GM19395 (cell line): Measurements from ENCODE around the gene KCNH1.

Experiments used
- ATAC-seq: cut with Tn5 transposase; IDR thresholded peaks from one replicate; pipeline ENCODE4 v1.9.1; 2021; ENCODE audit warnings: mild to moderate bottlenecking, moderate library complexity; ENCODE audit not compliant: unreplicated experiment

The KCNH1 gene

GRCh38 chr1:210771131-210771530, 362.8 kb downstream of the KCNH1 start:
- ATAC-seq = no peak

GRCh38 chr1:210770396-210770984, 363.5 kb downstream of the KCNH1 start:
- no peak for ATAC-seq

- no peak for ATAC-seq
Measured at GRCh38 chr1:210769473-210769872, 364.5 kb downstream of the KCNH1 start.

GRCh38 chr1:210764536-210764935, 369.4 kb downstream of the KCNH1 start:
- ATAC-seq = no peak

GRCh38 chr1:210758761-210759160, 375.2 kb downstream of the KCNH1 start:
- no peak for ATAC-seq

GRCh38 chr1:210758261-210758660, 375.7 kb downstream of the KCNH1 start:
- ATAC-seq = no peak

- ATAC-seq = no peak
Measured at GRCh38 chr1:210757677-210758076, 376.3 kb downstream of the KCNH1 start.

GRCh38 chr1:210755991-210756659, 377.8 kb downstream of the KCNH1 start:
- no peak for ATAC-seq

- ATAC-seq = no peak
Measured at GRCh38 chr1:210754878-210755665, 378.9 kb downstream of the KCNH1 start.

- no peak for ATAC-seq
Measured at GRCh38 chr1:210751911-210752310, 382.0 kb downstream of the KCNH1 start.

GRCh38 chr1:210750468-210750867, 383.5 kb downstream of the KCNH1 start:
- no peak for ATAC-seq

GRCh38 chr1:210748796-210749195, 385.2 kb downstream of the KCNH1 start:
- ATAC-seq = no peak

- no peak for ATAC-seq
Measured at GRCh38 chr1:210747890-210748289, 386.1 kb downstream of the KCNH1 start.

- ATAC-seq = no peak
Measured at GRCh38 chr1:210747112-210747511, 386.8 kb downstream of the KCNH1 start.

- ATAC-seq = no peak
Measured at GRCh38 chr1:210746024-210746731, 387.8 kb downstream of the KCNH1 start.

- ATAC-seq = no peak
Measured at GRCh38 chr1:210743038-210743437, 390.9 kb downstream of the KCNH1 start.

- no peak for ATAC-seq
Measured at GRCh38 chr1:210741564-210741963, 392.4 kb downstream of the KCNH1 start.

GRCh38 chr1:210739627-210740026, 394.3 kb downstream of the KCNH1 start:
- no peak for ATAC-seq

GRCh38 chr1:210738256-210738655, 395.7 kb downstream of the KCNH1 start:
- ATAC-seq = no peak

- ATAC-seq = no peak
Measured at GRCh38 chr1:210736713-210737112, 397.2 kb downstream of the KCNH1 start.

GRCh38 chr1:210731597-210731996, 402.4 kb downstream of the KCNH1 start:
- ATAC-seq = no peak
